Hepatocyte (in vitro differentiated cells): ENCODE data around the gene AP5S1. TPM values are rescaled to one million over a fixed set of nuclear protein-coding genes. Genes with fewer than 3 reads are reported as not detected.

Experiments used
- DNase-seq: peaks from one replicate; pipeline ENCODE4 v3.0.0-alpha.2; 2016; ENCODE audit warnings: low spot score
- H2AFZ ChIP-seq: fragments of 200-600 bp; sonication (generic); 2 replicates; pipeline ENCODE4 v1.6.0; 2016; ENCODE audit warnings: antibody characterized with exemption, mild to moderate bottlenecking
- H3K27ac ChIP-seq: fragments of 200-600 bp; sonication (generic); 2 replicates; pipeline ENCODE4 v1.5.1; 2016; ENCODE audit warnings: mild to moderate bottlenecking
- H3K27me3 ChIP-seq: fragments of 200-600 bp; sonication (generic); 2 replicates; pipeline ENCODE4 v1.6.1; 2016
- H3K36me3 ChIP-seq: fragments of 200-600 bp; sonication (generic); replicated peaks from 2 replicates; pipeline ENCODE4 v1.5.1; 2016; ENCODE audit warnings: low read depth; ENCODE audit not compliant: insufficient read depth
- H3K4me1 ChIP-seq: fragments of 200-600 bp; sonication (generic); 2 replicates; pipeline ENCODE4 v1.5.1; 2016; ENCODE audit warnings: mild to moderate bottlenecking, moderate library complexity; ENCODE audit not compliant: insufficient read depth
- H3K4me2 ChIP-seq: fragments of 200-600 bp; sonication (generic); 2 replicates; pipeline ENCODE4 v1.6.0; 2016
- H3K4me3 ChIP-seq: fragments of 200-600 bp; sonication (generic); 2 replicates; pipeline ENCODE4 v1.5.1; 2016; ENCODE audit warnings: mild to moderate bottlenecking
- H3K79me2 ChIP-seq: fragments of 200-600 bp; sonication (generic); 2 replicates; pipeline ENCODE4 v1.6.0; 2017; ENCODE audit warnings: mild to moderate bottlenecking
- H3K9me2 ChIP-seq: fragments of 200-600 bp; sonication (generic); replicated peaks from 2 replicates; pipeline ENCODE4 v1.6.0; 2017; ENCODE audit warnings: mild to moderate bottlenecking; ENCODE audit not compliant: insufficient read depth
- H3K9me3 ChIP-seq: fragments of 200-600 bp; sonication (generic); 2 replicates; pipeline ENCODE4 v1.5.1; 2016; ENCODE audit warnings: low read depth, mild to moderate bottlenecking
- H4K20me1 ChIP-seq: fragments of 200-600 bp; sonication (generic); 2 replicates; pipeline ENCODE4 v1.6.0; 2016; ENCODE audit warnings: mild to moderate bottlenecking; ENCODE audit not compliant: insufficient read depth, poor library complexity, severe bottlenecking
- EZH2 ChIP-seq: fragments of 200-600 bp; sonication (generic); IDR thresholded peaks from 2 replicates; pipeline ENCODE4 v1.6.1; 2016; ENCODE audit warnings: antibody characterized with exemption, mild to moderate bottlenecking, borderline replicate concordance
- EZH2phosphoT487 ChIP-seq: fragments of 200-600 bp; sonication (generic); IDR thresholded peaks from one replicate; pipeline ENCODE4 v1.6.1; 2018; ENCODE audit warnings: antibody characterized with exemption, mild to moderate bottlenecking, low read depth, moderate library complexity; ENCODE audit not compliant: unreplicated experiment, severe bottlenecking
- WGBS: methylation state at CpG from one replicate; pipeline ENCODE4 v1.1.6; 2016; ENCODE audit warnings: low lambda C conversion rate; ENCODE audit errors: missing lambda C conversion rate; 5-methylcytosine and 5-hydroxymethylcytosine counted together
- polyA plus RNA-seq: library from polyadenylated mRNA; unstranded; fragments of >200 nt; fragmentation: Nextera tagmentation; extraction: Ambion mirVana; gene quantifications from 2 replicates; pipeline ENCODE4 v1.2.1, GENCODE V29; 2016
- total RNA-seq: library from RNA; depleted of rRNA; stranded (reverse); fragments of >200 nt; gene quantifications from 2 replicates; pipeline ENCODE4 v1.2.3, GENCODE V29; 2014
- TF ChIP-seq, protein P1 (sequence below): fragments of 200-600 bp; sonication (generic); IDR thresholded peaks from 2 replicates; pipeline ENCODE4 v1.5.1; 2016; ENCODE audit warnings: antibody characterized with exemption, mild to moderate bottlenecking; ENCODE audit not compliant: poor library complexity

Gene AP5S1
- total and polyA plus RNA-seq, 2 experiments from 2014 or later = 13.8 to 21.8 TPM

DNA sequence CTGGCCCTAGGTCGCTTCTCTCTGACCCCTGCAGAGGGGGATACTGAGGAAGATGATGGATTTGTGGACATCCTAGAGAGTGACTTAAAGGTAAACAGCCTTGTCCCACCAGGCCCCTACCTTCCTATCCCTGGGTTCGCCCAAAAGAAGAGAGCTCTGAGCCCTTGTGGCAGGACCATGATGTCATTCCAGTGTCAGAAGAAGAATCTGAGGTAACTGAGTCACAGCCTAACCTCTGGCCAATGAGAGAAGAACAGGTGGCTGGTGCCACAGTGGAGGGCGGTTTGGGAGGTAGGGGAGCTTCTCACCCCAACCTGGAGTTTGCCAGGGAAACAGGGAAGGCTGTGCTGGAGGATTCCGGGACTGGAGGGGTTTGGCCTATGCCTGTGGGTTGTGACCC lies 19.0 kb upstream of the AP5S1 start:
- H3K4me3 ChIP-seq = no peak overlapping the region
- no peaks in the 10 kb centered on the region for H3K9me3 ChIP-seq
- peaks cover 22% of the 10 kb centered on the region for H3K79me2 ChIP-seq
- H3K4me1 ChIP-seq = peaks cover 41% of the 10 kb centered on the region
- no peak overlapping the region for H3K27ac ChIP-seq
- no peaks in the 10 kb centered on the region for H4K20me1 ChIP-seq
- WGBS = 88% methylated on average over 4 of the region's 4 CpGs
- H3K36me3 ChIP-seq = no peaks in the 10 kb centered on the region
- H3K4me2 ChIP-seq = no peak overlapping the region
- TF ChIP-seq EZH2 = no peak
- TF ChIP-seq EZH2phosphoT487 = no peak
- TF ChIP-seq, protein P1, sequence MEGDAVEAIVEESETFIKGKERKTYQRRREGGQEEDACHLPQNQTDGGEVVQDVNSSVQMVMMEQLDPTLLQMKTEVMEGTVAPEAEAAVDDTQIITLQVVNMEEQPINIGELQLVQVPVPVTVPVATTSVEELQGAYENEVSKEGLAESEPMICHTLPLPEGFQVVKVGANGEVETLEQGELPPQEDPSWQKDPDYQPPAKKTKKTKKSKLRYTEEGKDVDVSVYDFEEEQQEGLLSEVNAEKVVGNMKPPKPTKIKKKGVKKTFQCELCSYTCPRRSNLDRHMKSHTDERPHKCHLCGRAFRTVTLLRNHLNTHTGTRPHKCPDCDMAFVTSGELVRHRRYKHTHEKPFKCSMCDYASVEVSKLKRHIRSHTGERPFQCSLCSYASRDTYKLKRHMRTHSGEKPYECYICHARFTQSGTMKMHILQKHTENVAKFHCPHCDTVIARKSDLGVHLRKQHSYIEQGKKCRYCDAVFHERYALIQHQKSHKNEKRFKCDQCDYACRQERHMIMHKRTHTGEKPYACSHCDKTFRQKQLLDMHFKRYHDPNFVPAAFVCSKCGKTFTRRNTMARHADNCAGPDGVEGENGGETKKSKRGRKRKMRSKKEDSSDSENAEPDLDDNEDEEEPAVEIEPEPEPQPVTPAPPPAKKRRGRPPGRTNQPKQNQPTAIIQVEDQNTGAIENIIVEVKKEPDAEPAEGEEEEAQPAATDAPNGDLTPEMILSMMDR = no peak
- no peaks in the 10 kb centered on the region for H3K9me2 ChIP-seq
- no peak overlapping the region for H2AFZ ChIP-seq
- no peaks in the 10 kb centered on the region for H3K27me3 ChIP-seq
- DNase-seq = no peak

DNA sequence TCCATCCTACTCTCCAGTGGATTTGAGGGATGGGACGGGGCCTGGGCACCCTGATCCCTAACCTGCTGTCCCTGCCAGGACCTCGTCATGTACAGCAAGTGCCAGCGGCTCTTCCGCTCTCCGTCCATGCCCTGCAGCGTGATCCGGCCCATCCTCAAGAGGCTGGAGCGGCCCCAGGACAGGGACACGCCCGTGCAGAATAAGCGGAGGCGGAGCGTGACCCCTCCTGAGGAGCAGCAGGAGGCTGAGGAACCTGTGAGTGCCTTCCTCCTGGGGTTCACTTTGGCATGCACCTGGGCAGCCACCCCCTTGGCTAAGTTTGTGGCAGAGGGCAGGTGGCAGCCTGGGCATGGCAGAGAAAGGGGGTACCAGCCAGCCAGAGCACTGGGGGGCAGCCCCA lies 18.5 kb upstream of the AP5S1 start:
- no peak for DNase-seq
- no peaks in the 10 kb centered on the region for H3K36me3 ChIP-seq

DNA sequence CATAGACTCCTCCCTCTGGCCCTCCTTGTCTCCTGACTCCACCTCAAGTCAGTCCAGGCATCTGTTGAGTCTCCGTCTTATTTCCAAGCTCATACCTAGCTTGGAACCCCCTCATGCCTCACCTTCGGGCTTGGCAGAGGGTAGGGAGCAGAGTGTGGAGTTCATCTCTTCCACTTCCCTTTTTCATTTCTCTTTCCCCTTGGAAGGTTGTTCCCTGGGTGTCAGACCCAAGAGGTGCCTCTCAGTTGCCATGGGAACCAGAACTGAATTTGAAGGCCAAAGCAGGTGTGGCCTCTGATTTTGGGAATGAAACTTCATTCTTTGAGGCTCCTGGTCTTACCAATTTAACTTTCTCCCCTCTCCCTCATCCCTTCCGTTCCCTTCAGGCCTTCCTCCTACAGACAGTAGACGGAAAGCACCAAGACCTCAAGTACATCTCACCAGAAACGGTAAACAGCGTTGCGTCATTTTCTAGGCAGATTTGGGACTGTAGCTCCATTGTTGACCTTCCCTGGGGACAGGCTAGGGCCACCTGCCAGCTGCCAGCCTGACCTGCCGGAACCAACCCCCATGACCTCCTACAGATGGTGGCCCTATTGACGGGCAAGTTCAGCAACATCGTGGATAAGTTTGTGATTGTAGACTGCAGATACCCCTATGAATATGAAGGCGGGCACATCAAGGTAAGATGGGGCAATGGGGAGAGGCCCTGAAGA lies 17.7 kb upstream of the AP5S1 start:
- Histone ChIP-seq H3K4me1 (peaks cover 42% of the 10 kb centered on the region), H3K79me2 (peaks cover 10% of the 10 kb centered on the region), H3K4me3 (no peak overlapping the region), H3K9me3 (no peaks in the 10 kb centered on the region), H3K9me2 (no peaks in the 10 kb centered on the region), H3K27ac (no peak overlapping the region), H3K4me2 (no peak overlapping the region), H3K27me3 (no peaks in the 10 kb centered on the region), H2AFZ (no peak overlapping the region), H3K36me3 (no peaks in the 10 kb centered on the region), H4K20me1 (no peaks in the 10 kb centered on the region)
- WGBS = 94% methylated on average over 11 of the region's 11 CpGs
- TF ChIP-seq, protein P1 = no peak
- TF ChIP-seq EZH2 (no peak), EZH2phosphoT487 (no peak)
- DNase-seq = no peak

More for the DNA sequence above, 18.5 kb upstream of the AP5S1 start:
- peaks cover 17% of the 10 kb centered on the region for H3K79me2 ChIP-seq
- H3K9me2 ChIP-seq = no peaks in the 10 kb centered on the region
- H3K27ac ChIP-seq = no peak overlapping the region
- H3K4me2 ChIP-seq = no peak overlapping the region
- no peaks in the 10 kb centered on the region for H3K27me3 ChIP-seq
- H2AFZ ChIP-seq = no peak overlapping the region
- no peak overlapping the region for H3K4me3 ChIP-seq
- H3K9me3 ChIP-seq = no peaks in the 10 kb centered on the region
- H4K20me1 ChIP-seq = no peaks in the 10 kb centered on the region
- TF ChIP-seq, protein P1 = no peak
- no peak for TF ChIP-seq EZH2phosphoT487
- no peak for TF ChIP-seq EZH2
- WGBS = 95% methylated on average over 13 of the region's 13 CpGs
- H3K4me1 ChIP-seq = peaks cover 42% of the 10 kb centered on the region
